WERI-Rb-1 (cell line): Measurements from ENCODE around the gene PCSK6.

Source experiments
- DNase-seq: peaks from one replicate; pipeline ENCODE4 v3.0.0-alpha.2; 2020
- H3K27ac ChIP-seq: fragments of 250-450 bp; sonication (Bioruptor Pico); 2 replicates; pipeline ENCODE4 v1.5.1; 2020; ENCODE audit warnings: mild to moderate bottlenecking, moderate library complexity
- H3K27me3 ChIP-seq: fragments of 250-450 bp; sonication (Bioruptor Pico); 2 replicates; pipeline ENCODE4 v1.5.1; 2021; ENCODE audit warnings: mild to moderate bottlenecking, low read depth, moderate library complexity; ENCODE audit not compliant: insufficient read depth, severe bottlenecking
- H3K36me3 ChIP-seq: fragments of 250-450 bp; sonication (Bioruptor Pico); 2 replicates; pipeline ENCODE4 v1.5.1; 2020; ENCODE audit warnings: mild to moderate bottlenecking, moderate library complexity
- H3K4me3 ChIP-seq: 2 replicates; pipeline ENCODE4 v1.5.1; 2011; ENCODE audit warnings: low read depth, mild to moderate bottlenecking, control low read depth, low read length
- H3K9me3 ChIP-seq: fragments of 250-450 bp; sonication (Bioruptor Pico); 2 replicates; pipeline ENCODE4 v1.5.1; 2021; ENCODE audit warnings: mild to moderate bottlenecking, moderate library complexity; ENCODE audit not compliant: severe bottlenecking
- TF ChIP-seq, protein P1 (sequence below): IDR thresholded peaks from 2 replicates; pipeline ENCODE4 v1.5.1; 2011; ENCODE audit warnings: low read depth, mild to moderate bottlenecking, control low read depth, inconsistent platforms, low read length

PCSK6 gene

DNA sequence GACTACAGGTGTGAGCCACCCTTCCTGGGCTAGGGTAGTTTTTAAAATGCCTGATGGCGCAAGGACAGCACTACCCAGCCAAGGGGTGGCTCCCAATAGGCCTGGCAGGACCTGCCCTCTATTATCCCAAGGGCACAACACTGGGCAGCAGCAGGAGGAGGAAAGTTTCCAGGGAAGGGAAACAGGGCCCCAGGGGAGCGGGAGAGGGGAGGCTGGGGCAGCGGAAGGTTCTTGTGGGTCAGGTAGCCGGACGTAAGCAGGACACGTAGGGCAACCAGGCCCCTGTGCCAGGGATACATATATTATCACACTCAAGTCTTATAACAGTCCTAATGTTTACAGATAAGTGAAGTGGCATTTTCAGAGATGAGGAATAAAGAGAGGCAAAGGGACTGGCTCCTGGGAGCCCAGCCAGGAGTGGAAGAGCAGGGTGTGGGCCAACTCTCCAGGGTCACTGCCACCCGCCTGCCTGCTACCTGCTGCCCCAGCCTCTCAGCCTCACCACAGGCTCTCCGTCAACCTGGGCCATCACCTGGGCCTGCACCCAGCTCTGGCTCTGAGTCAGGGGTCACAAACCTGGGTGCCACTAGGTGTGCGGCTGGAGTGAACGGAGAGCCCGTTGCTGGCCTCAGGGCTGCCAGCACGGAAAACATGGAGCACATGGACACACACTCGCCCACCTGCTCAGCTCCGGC lies 121.3 kb downstream of the PCSK6 start:
- Histone ChIP-seq H3K36me3 (no peaks in the 10 kb centered on the region), H3K27ac (no peak overlapping the region), H3K27me3 (no peaks in the 10 kb centered on the region), H3K4me3 (no peak overlapping the region), H3K9me3 (no peaks in the 10 kb centered on the region)
- TF ChIP-seq, protein P1, sequence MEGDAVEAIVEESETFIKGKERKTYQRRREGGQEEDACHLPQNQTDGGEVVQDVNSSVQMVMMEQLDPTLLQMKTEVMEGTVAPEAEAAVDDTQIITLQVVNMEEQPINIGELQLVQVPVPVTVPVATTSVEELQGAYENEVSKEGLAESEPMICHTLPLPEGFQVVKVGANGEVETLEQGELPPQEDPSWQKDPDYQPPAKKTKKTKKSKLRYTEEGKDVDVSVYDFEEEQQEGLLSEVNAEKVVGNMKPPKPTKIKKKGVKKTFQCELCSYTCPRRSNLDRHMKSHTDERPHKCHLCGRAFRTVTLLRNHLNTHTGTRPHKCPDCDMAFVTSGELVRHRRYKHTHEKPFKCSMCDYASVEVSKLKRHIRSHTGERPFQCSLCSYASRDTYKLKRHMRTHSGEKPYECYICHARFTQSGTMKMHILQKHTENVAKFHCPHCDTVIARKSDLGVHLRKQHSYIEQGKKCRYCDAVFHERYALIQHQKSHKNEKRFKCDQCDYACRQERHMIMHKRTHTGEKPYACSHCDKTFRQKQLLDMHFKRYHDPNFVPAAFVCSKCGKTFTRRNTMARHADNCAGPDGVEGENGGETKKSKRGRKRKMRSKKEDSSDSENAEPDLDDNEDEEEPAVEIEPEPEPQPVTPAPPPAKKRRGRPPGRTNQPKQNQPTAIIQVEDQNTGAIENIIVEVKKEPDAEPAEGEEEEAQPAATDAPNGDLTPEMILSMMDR: no peak
- no peak for DNase-seq

DNA sequence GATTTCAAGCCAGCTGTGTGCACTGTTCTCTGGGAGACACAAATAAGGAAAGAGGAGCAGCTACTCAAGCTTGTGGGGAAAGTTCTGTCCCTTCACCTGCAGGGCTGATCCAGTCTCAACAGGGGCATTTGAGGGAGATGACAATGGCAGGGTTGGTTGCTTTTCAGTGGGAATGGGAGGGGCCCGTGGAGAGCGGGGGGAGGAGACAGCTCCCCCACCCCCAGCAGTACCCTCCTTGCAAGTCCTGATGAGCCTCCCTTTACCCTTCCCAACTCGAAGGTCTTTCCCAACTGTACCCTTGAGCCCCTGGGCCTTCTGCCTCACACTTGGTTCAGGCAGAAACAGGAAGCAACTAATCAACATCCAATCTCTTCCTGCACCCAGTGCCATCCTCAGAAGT lies 122.7 kb downstream of the PCSK6 start:
- no peaks in the 10 kb centered on the region for H3K9me3 ChIP-seq
- no peak for DNase-seq
- H3K36me3 ChIP-seq: no peaks in the 10 kb centered on the region
- no peak overlapping the region for H3K27ac ChIP-seq
- no peak overlapping the region for H3K4me3 ChIP-seq
- H3K27me3 ChIP-seq: no peaks in the 10 kb centered on the region
- TF ChIP-seq, protein P1: no peak

DNA sequence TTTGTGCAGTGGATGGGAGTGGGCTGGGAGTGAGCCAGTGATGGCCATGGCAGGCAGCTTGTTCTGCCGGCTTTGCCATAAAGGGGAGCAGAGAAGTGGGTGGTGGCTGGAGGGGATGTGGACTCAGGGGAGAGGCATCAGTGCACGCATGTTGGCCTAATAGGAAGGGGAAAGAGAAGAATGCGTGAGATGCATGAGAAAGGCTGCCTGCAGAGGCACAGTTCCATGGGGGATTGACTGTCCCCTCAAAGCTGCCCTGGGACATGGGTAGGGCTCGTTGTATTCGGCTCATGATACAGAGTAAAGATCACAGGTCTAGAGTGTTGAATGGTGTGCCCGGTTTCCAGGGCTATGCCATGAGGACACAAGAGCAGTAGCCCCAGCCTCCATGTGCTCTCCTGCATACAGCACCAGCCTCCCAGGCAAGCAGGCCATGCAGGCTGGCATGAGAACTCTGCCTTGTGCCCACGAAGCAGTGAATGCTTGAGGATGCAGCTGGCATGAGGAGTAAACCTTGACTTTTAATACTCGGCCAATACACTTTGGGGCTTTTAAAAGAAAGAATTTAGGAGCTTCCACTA lies 126.4 kb downstream of the PCSK6 start:
- H3K4me3 ChIP-seq: no peak overlapping the region
- no peaks in the 10 kb centered on the region for H3K36me3 ChIP-seq
- TF ChIP-seq, protein P1: no peak
- no peak overlapping the region for H3K27ac ChIP-seq
- no peaks in the 10 kb centered on the region for H3K9me3 ChIP-seq
- no peak for DNase-seq
- H3K27me3 ChIP-seq: no peaks in the 10 kb centered on the region

DNA sequence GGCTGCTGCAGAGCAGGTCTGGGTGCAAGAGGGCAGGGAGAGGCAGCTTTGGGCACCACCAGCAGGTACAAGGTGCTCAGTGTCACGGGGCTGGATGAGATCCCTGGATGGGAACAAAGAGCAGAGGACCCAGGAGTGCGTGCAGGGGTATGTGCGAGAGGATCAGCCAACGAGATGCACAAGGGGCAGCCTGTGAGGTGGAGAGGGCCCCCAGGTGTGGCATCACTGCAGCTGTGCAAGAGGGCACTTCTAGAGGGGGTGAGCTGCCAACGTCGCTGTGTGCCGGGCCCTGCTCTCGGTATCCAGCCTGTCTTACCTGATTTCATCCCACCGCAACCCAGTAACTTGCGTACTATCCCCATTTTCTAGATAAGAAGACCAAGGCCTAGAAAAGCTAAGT lies 127.1 kb downstream of the PCSK6 start:
- Histone ChIP-seq H3K4me3 (no peak overlapping the region), H3K9me3 (no peaks in the 10 kb centered on the region), H3K27me3 (no peaks in the 10 kb centered on the region), H3K36me3 (no peaks in the 10 kb centered on the region), H3K27ac (no peak overlapping the region)
- TF ChIP-seq, protein P1: no peak
- DNase-seq: no peak

DNA sequence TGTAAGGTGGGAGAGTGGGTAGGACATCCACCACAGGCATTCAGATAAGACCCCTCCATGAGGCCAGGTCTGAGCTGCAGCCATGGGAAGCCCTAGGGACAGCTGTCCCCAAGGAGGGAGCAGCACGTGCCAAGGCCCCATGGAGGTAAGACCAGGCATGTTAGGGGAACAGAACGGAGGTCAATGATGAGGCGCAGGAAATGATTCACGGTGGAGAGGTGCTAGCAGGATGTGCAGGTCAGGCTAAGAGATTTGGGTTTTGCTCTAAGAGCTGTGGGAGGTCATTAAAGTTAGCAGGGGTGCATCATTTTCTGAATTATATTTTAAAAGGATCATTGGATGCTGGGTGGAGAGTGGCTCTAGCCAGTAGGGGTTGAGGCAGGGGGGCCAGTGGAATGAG lies 128.1 kb downstream of the PCSK6 start:
- H3K27ac ChIP-seq: no peak overlapping the region
- TF ChIP-seq, protein P1: no peak
- H3K4me3 ChIP-seq: no peak overlapping the region
- no peaks in the 10 kb centered on the region for H3K9me3 ChIP-seq
- no peaks in the 10 kb centered on the region for H3K27me3 ChIP-seq
- no peaks in the 10 kb centered on the region for H3K36me3 ChIP-seq
- no peak for DNase-seq
